Activated naive CD8-positive, alpha-beta T cell treated with anti-CD3 and anti-CD28 coated beads for 36 hours (primary cell): Measurements from ENCODE around the gene PIAS2. TPM values are rescaled to one million over a fixed set of nuclear protein-coding genes. Genes with fewer than 3 reads are reported as not detected.

Experiments used
- DNase-seq: peaks from one replicate; pipeline ENCODE4 v3.0.0; 2021
- H3K27ac Mint-ChIP-seq: one replicate; pipeline ENCODE4 v1.8.0; 2022; ENCODE audit warnings: mild to moderate bottlenecking, moderate library complexity, mixed read lengths
- H3K27me3 Mint-ChIP-seq: one replicate; pipeline ENCODE4 v1.8.0; 2022; ENCODE audit warnings: mild to moderate bottlenecking, mixed read lengths
- H3K36me3 Mint-ChIP-seq: one replicate; pipeline ENCODE4 v1.8.0; 2021; ENCODE audit warnings: mild to moderate bottlenecking, mixed read lengths
- H3K4me1 Mint-ChIP-seq: one replicate; pipeline ENCODE4 v1.8.0; 2021; ENCODE audit warnings: mixed read lengths
- H3K4me3 Mint-ChIP-seq: one replicate; pipeline ENCODE4 v1.8.0; 2022; ENCODE audit warnings: mild to moderate bottlenecking, moderate library complexity, mixed read lengths
- H3K9me3 Mint-ChIP-seq: one replicate; pipeline ENCODE4 v1.8.0; 2022; ENCODE audit warnings: mixed read lengths
- total RNA-seq, 2 experiments: library from RNA; stranded (reverse); gene quantifications; one replicate each; pipeline ENCODE4 v1.2.3, GENCODE V29; 2021

Gene PIAS2
- total RNA-seq, 2 experiments from 2014 or later, result 37.4 to 38.8 TPM

DNA sequence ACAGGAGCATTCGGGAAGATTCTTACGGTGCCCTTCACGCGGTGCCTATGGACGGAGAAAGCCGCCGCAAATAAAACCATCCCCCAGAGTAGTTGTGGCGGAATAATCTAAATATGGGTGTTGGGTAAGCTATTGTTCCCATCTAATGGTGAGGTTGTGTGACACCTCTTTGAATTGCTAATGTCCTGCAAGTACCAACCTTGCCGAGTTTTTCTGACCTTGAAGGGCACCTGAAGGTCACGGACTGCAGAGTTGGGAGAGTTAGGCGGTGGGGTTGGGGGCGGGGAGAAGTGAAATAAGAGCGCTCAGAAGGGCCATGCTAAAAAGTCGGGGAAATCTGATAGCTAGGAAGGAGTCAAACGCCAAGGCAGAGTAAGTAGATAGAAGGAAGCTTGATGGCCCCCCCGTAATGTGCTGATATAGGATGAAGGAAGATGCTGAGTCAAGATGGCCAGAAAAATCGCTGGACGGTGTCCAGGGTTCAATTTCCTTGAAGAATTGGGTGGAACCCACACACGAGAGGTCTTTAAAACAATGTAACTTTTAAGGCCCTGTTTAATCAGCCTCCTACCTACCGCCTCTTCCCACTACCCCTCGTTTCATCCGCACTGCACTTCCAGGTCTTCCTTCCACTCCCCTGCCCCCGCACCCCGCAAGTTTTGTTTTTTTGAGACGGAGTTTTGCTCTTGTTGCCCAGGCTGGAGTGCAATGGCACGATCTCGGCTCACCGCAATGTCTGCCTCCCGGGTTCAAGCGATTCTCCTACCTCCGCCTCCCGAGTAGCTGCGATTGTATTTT is 695 bp upstream of the PIAS2 start:
- peaks cover 42% of the 10 kb centered on the region for H3K4me1 Mint-ChIP-seq
- peak overlapping the region; percentile 80 for H3K27ac Mint-ChIP-seq
- H3K36me3 Mint-ChIP-seq, result peaks cover 18% of the 10 kb centered on the region
- H3K9me3 Mint-ChIP-seq, result no peaks in the 10 kb centered on the region
- H3K27me3 Mint-ChIP-seq, result no peaks in the 10 kb centered on the region
- peak; percentile 14 for DNase-seq
- H3K4me3 Mint-ChIP-seq, result peak overlapping the region; percentile 86

GRCh38 chr18:46916551-46917107 is 678 bp downstream of the PIAS2 start:
- H3K4me3 Mint-ChIP-seq, result peak overlapping the region; percentile 89

GRCh38 chr18:46915800-46916550 is 1.3 kb downstream of the PIAS2 start:
- H3K27ac Mint-ChIP-seq, result peak overlapping the region; percentile 83
- H3K4me1 Mint-ChIP-seq, result peaks cover 42% of the 10 kb centered on the region
- DNase-seq, result no peak
- H3K9me3 Mint-ChIP-seq, result no peaks in the 10 kb centered on the region
- no peaks in the 10 kb centered on the region for H3K27me3 Mint-ChIP-seq
- peaks cover 18% of the 10 kb centered on the region for H3K36me3 Mint-ChIP-seq
- peak overlapping the region; percentile 89 for H3K4me3 Mint-ChIP-seq

More at GRCh38 chr18:46916551-46917107, 678 bp downstream of the PIAS2 start:
- H3K27ac Mint-ChIP-seq, result peak overlapping the region; percentile 83
- H3K36me3 Mint-ChIP-seq, result peaks cover 18% of the 10 kb centered on the region
- H3K4me1 Mint-ChIP-seq, result peaks cover 42% of the 10 kb centered on the region
- no peaks in the 10 kb centered on the region for H3K27me3 Mint-ChIP-seq
- no peaks in the 10 kb centered on the region for H3K9me3 Mint-ChIP-seq
- DNase-seq, result no peak

- Mint-ChIP-seq H3K9me3 (peaks cover 11% of the 10 kb centered on the region), H3K4me3 (no peak overlapping the region), H3K27me3 (no peaks in the 10 kb centered on the region), H3K36me3 (peaks cover 39% of the 10 kb centered on the region), H3K27ac (no peak overlapping the region), H3K4me1 (peaks cover 39% of the 10 kb centered on the region)
- DNase-seq, result no peak
Observed at GRCh38 chr18:46910856-46911255, 6.5 kb downstream of the PIAS2 start.

DNA sequence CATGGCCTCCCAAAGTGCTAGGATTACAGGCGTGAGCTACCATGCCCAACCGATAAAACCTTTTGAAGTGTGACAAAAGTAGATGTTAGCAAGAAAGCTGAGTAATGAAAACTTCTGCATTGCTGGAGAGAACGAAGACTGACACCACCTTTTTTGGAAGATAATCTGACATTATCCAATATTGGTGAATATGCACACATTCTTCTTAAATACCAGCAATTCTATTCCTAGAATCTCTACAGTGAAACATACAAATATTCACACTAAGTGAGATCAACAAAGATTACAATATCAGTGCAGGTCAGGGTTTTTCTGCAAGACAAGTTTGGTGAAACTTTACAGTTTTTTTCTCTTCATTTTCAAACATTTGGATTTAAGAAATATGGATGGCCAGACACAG is 7.8 kb downstream of the PIAS2 start:
- Mint-ChIP-seq H3K4me3 (no peak overlapping the region), H3K36me3 (peaks cover 43% of the 10 kb centered on the region), H3K27ac (no peak overlapping the region), H3K4me1 (peaks cover 29% of the 10 kb centered on the region), H3K9me3 (peaks cover 15% of the 10 kb centered on the region), H3K27me3 (no peaks in the 10 kb centered on the region)
- DNase-seq, result no peak

GRCh38 chr18:46903406-46903805 is 13.9 kb downstream of the PIAS2 start:
- Mint-ChIP-seq H3K4me1 (peaks cover 19% of the 10 kb centered on the region), H3K9me3 (peaks cover 17% of the 10 kb centered on the region), H3K36me3 (peaks cover 56% of the 10 kb centered on the region), H3K27me3 (no peaks in the 10 kb centered on the region), H3K27ac (no peak overlapping the region), H3K4me3 (no peak overlapping the region)
- DNase-seq, result no peak

- Mint-ChIP-seq H3K27me3 (no peaks in the 10 kb centered on the region), H3K4me3 (no peak overlapping the region), H3K27ac (no peak overlapping the region), H3K36me3 (peaks cover 42% of the 10 kb centered on the region), H3K4me1 (peaks cover 21% of the 10 kb centered on the region), H3K9me3 (peaks cover 2% of the 10 kb centered on the region)
- no peak for DNase-seq
Observed at GRCh38 chr18:46899274-46899948, 17.9 kb downstream of the PIAS2 start.

GRCh38 chr18:46894124-46894523 is 23.2 kb downstream of the PIAS2 start:
- H3K27me3 Mint-ChIP-seq, result no peaks in the 10 kb centered on the region
- DNase-seq, result peak; percentile 18
- H3K36me3 Mint-ChIP-seq, result peaks cover 54% of the 10 kb centered on the region
- peak overlapping the region; percentile 18 for H3K4me3 Mint-ChIP-seq
- H3K27ac Mint-ChIP-seq, result peak overlapping the region; percentile 56
- peaks cover 47% of the 10 kb centered on the region for H3K4me1 Mint-ChIP-seq
- peaks cover 13% of the 10 kb centered on the region for H3K9me3 Mint-ChIP-seq

DNA sequence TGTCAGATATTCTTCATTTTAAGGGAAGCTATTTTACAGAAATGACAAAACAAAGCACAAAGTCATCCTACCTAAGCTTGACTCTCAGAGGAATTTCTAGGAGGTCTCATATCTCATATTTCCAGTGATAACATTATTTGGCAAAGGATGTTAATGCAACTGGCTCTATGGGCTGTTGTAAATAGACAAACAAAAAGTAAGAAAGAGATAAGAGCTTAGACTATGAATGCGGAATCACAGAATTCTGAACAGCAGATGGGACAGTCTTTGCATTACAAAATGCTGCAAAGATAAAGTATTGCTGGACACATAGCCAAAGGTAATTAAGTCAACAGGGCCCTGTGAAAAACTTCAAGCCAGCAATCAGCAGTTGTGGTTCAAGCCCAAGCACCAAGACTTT is 23.9 kb downstream of the PIAS2 start:
- H3K27me3 Mint-ChIP-seq, result no peaks in the 10 kb centered on the region
- H3K4me1 Mint-ChIP-seq, result peaks cover 47% of the 10 kb centered on the region
- H3K9me3 Mint-ChIP-seq, result peaks cover 20% of the 10 kb centered on the region
- peaks cover 62% of the 10 kb centered on the region for H3K36me3 Mint-ChIP-seq
- no peak overlapping the region for H3K4me3 Mint-ChIP-seq
- DNase-seq, result no peak
- no peak overlapping the region for H3K27ac Mint-ChIP-seq

DNA sequence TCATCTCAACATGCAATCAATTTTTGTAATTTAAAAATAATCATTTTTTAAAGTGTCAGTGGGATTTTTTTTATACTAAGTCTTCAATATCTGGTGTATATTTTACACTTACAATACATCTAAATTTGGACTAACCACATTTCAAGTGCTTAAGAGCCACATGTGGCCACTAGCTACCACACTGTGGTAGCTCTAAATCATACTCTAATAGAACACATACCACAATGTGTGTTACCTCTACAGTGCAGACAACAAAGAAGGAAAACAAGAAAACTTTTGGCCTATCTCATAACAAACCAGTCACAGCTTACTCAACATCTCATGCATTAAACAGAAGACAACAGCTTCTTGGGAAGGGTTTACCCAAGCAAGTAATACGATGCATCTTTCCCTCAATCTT is 24.5 kb downstream of the PIAS2 start:
- DNase-seq, result no peak
- H3K4me3 Mint-ChIP-seq, result no peak overlapping the region
- peaks cover 45% of the 10 kb centered on the region for H3K4me1 Mint-ChIP-seq
- peaks cover 64% of the 10 kb centered on the region for H3K36me3 Mint-ChIP-seq
- H3K27me3 Mint-ChIP-seq, result no peaks in the 10 kb centered on the region
- H3K27ac Mint-ChIP-seq, result no peak overlapping the region
- H3K9me3 Mint-ChIP-seq, result peaks cover 22% of the 10 kb centered on the region

- peak; percentile 23 for DNase-seq
- no peaks in the 10 kb centered on the region for H3K27me3 Mint-ChIP-seq
- H3K4me1 Mint-ChIP-seq, result peaks cover 43% of the 10 kb centered on the region
- H3K4me3 Mint-ChIP-seq, result no peak overlapping the region
- H3K27ac Mint-ChIP-seq, result peak overlapping the region; percentile 68
- peaks cover 25% of the 10 kb centered on the region for H3K9me3 Mint-ChIP-seq
- peaks cover 71% of the 10 kb centered on the region for H3K36me3 Mint-ChIP-seq
Observed at GRCh38 chr18:46891742-46892214, 25.5 kb downstream of the PIAS2 start.

- Mint-ChIP-seq H3K9me3 (peaks cover 25% of the 10 kb centered on the region), H3K4me1 (peaks cover 32% of the 10 kb centered on the region), H3K27ac (no peak overlapping the region), H3K36me3 (peaks cover 66% of the 10 kb centered on the region), H3K27me3 (no peaks in the 10 kb centered on the region), H3K4me3 (no peak overlapping the region)
- no peak for DNase-seq
Observed at GRCh38 chr18:46888965-46889364, 28.3 kb downstream of the PIAS2 start.

- H3K9me3 Mint-ChIP-seq, result peaks cover 25% of the 10 kb centered on the region
- no peak for DNase-seq
- H3K36me3 Mint-ChIP-seq, result peaks cover 52% of the 10 kb centered on the region
- H3K27ac Mint-ChIP-seq, result no peak overlapping the region
- H3K4me3 Mint-ChIP-seq, result no peak overlapping the region
- peaks cover 14% of the 10 kb centered on the region for H3K4me1 Mint-ChIP-seq
- H3K27me3 Mint-ChIP-seq, result no peaks in the 10 kb centered on the region
Observed at GRCh38 chr18:46886893-46887292, 30.4 kb downstream of the PIAS2 start.

GRCh38 chr18:46883180-46883579 is 34.1 kb downstream of the PIAS2 start:
- Mint-ChIP-seq H3K27ac (no peak overlapping the region), H3K27me3 (no peaks in the 10 kb centered on the region), H3K36me3 (peaks cover 54% of the 10 kb centered on the region), H3K4me3 (no peak overlapping the region), H3K9me3 (peaks cover 20% of the 10 kb centered on the region), H3K4me1 (peaks cover 7% of the 10 kb centered on the region)
- no peak for DNase-seq
